ENCODE measurements around the gene QRSL1.

DNA sequence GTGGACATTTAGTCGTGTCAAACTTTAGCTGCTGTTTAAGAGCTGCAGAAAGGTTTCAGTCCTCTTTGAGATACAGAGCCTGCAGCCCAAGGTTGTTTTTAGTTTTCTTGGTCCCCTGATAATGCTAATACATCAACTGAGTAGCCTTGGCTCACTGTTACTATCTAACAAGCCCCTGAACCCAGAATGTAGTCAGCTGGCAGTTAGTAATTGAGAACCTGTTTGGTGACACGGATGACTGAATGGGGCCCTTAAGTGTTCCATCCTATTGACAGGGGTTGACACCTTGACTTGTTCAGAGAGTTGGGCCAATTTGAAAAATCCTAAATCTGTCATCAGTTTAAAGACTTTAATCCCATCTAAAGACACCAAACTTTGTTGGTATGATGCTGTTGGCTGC lies 2.9 kb upstream of the QRSL1 start:
- TF ChIP-seq, protein P1, sequence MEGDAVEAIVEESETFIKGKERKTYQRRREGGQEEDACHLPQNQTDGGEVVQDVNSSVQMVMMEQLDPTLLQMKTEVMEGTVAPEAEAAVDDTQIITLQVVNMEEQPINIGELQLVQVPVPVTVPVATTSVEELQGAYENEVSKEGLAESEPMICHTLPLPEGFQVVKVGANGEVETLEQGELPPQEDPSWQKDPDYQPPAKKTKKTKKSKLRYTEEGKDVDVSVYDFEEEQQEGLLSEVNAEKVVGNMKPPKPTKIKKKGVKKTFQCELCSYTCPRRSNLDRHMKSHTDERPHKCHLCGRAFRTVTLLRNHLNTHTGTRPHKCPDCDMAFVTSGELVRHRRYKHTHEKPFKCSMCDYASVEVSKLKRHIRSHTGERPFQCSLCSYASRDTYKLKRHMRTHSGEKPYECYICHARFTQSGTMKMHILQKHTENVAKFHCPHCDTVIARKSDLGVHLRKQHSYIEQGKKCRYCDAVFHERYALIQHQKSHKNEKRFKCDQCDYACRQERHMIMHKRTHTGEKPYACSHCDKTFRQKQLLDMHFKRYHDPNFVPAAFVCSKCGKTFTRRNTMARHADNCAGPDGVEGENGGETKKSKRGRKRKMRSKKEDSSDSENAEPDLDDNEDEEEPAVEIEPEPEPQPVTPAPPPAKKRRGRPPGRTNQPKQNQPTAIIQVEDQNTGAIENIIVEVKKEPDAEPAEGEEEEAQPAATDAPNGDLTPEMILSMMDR (conservative IDR thresholded peaks at IDR 0.05; ENCODE audit: low read length): no peak
- TF ChIP-seq EZH2phosphoT487 (IDR thresholded peaks at IDR 0.05; ENCODE audit: borderline replicate concordance, low read depth, low read length): no peak

Measured in OCI-LY7 (cell line).